ENCODE measurements around the gene COL8A2. TPM values are rescaled to one million over a fixed set of nuclear protein-coding genes. Genes with fewer than 3 reads are reported as not detected.

Gene COL8A2
- 1.6 and 3.3 TPM in 2 replicates for total RNA-seq

DNA sequence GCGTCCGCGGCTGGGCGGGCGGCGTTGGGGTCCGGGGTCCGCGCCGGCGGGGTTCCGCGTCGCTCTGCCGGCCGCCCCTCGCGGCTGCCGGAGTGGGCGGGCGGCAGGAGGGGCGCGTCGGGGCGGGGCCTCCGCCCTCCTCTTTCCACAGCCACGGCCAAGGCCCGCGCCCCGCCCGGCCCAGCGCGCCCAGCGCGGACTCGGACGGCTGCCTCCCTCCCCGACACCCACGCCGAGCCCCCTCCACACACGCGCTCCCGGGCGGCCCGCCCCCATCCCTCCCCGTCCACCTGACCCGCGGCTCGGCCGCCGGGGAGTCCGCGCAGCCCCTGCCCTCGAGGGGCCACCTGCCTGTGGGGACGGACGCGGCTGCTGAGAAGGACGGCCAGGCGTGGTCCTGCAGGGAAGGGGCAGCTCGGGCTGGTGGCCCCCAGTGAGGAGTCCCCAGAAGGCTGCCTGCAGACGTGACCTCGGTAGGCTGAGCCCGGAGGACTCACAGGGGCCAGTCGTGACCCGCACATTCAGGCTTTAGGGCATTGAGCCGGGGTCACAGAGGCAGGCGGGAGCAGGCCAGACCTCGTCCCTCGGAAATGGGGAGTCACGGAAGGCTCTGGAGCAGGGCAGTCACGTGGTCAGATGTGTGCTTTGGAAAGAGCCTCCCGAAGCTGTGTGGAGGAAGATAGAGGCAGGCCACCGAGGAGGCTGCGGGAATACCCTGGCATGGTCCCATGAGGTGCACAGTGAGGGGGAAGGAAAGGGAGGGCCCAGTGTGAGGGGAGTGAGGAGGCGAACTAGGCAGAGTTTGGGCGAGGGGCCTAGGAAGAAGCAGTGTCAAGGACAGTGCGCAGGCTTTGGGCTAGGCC, at the start of gene COL8A2:
TSS of gene COL8A2 (minus strand) at position 94 of the 863 bp plus-strand sequence. CDS start 24,980 bp downstream, outside the sequence.
- no peak for DNase-seq (ENCODE audit: low read depth)

DNA sequence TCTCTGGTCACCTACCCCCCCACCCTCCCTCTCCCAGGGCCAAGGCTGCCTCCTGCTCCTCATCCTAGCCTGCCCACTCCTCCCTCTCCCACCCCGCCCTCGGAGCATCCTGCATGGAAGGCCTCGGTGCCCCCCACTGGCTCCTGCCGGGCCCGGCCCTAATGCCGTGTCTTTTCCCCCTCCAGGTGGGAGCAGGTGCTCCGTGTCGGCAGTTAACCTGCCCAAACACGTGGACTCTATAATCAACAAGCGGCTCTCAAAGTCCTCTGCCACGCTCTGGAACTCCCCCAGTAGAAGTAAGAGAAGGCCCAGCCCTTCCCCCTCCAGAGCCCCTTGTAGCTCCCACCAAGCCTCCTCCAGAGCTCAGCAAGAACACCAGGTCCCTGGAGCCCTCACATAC, 49.7 kb upstream of the COL8A2 start:
- DNase-seq (ENCODE audit: low read depth) (no peak), FAIRE-seq (no peak)
- TF ChIP-seq, protein P1, sequence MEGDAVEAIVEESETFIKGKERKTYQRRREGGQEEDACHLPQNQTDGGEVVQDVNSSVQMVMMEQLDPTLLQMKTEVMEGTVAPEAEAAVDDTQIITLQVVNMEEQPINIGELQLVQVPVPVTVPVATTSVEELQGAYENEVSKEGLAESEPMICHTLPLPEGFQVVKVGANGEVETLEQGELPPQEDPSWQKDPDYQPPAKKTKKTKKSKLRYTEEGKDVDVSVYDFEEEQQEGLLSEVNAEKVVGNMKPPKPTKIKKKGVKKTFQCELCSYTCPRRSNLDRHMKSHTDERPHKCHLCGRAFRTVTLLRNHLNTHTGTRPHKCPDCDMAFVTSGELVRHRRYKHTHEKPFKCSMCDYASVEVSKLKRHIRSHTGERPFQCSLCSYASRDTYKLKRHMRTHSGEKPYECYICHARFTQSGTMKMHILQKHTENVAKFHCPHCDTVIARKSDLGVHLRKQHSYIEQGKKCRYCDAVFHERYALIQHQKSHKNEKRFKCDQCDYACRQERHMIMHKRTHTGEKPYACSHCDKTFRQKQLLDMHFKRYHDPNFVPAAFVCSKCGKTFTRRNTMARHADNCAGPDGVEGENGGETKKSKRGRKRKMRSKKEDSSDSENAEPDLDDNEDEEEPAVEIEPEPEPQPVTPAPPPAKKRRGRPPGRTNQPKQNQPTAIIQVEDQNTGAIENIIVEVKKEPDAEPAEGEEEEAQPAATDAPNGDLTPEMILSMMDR (IDR thresholded peaks at IDR 0.05; ENCODE audit: insufficient read depth, low read length, severe bottlenecking) = no peak
- Histone ChIP-seq H3K27me3 (ENCODE audit: control insufficient read depth, insufficient read depth, low read length) (no peaks in the 10 kb centered on the region), H3K4me3 (ENCODE audit: low read depth, low read length) (no peak overlapping the region), H3K36me3 (ENCODE audit: control insufficient read depth, insufficient read depth, low read length) (peaks cover 67% of the 10 kb centered on the region)

More for the DNA sequence above, at the start of gene COL8A2:
- no peaks in the 10 kb centered on the region for H3K36me3 ChIP-seq (ENCODE audit: control insufficient read depth, insufficient read depth, low read length)
- FAIRE-seq = no peak
- TF ChIP-seq, protein P1 (IDR thresholded peaks at IDR 0.05; ENCODE audit: insufficient read depth, low read length, severe bottlenecking) = no peak
- H3K27me3 ChIP-seq (ENCODE audit: control insufficient read depth, insufficient read depth, low read length) = peaks cover 5% of the 10 kb centered on the region
- peak within 1 kb of the TSS; percentile 21 for H3K4me3 ChIP-seq (ENCODE audit: low read depth, low read length)

DNA sequence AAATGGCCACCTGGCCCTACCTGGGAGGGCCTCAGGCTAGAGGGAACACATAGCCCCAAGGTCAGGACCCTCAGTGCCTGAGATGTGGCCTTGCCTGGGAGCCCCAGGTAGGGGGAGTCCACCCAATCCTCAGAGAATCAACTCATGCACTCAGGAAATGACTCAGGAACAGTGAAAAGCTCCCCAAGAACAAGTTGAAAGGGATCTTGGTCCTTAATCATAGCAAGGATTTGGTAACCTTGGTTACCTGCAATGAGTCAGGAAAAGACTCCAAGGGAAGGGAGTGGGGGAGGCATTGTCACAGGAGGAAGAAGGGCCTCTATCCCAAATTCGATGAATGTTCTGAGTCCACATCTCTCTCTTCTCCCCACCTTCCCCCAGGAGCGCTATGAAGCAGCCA, 48.0 kb upstream of the COL8A2 start:
- DNase-seq (ENCODE audit: low read depth) (peak; percentile 98), FAIRE-seq (no peak)

DNA sequence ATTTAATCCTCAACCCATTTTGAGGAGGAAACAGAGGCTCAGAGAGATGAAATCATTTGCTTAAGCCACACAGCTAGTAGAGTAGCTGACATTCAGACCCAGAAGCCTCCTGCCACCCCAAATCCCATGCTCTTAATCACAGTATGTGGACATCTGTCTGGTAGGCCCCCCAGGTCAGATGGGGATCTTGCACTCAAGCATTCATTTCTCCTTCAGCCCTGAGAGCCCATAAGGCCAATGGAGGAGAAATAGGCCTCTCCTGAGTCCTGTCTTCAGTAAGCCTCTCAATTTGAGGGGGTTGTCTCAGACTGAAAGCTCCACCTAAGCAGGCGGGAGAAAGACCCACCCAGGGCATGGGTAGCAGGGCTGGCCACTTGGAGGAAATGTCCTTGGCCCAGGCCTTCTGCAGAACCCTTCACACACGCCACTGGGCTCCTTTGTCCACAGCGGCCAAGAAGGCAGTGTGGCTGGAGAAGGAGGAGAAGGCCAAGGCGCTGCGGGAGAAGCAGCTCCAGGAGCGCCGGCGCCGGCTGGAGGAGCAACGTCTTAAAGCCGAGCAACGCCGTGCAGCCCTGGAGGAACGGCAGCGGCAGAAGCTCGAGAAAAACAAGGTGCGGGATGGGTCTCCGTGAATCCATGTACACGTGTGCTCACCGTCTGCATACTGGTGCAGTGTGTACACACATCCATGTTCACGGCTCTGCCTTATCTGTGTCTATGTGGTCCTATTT, 47.2 kb upstream of the COL8A2 start:
- peaks cover 51% of the 10 kb centered on the region for H3K36me3 ChIP-seq (ENCODE audit: control insufficient read depth, insufficient read depth, low read length)

More for the DNA sequence above, 48.0 kb upstream of the COL8A2 start:
- H3K36me3 ChIP-seq (ENCODE audit: control insufficient read depth, insufficient read depth, low read length) = peaks cover 53% of the 10 kb centered on the region
- TF ChIP-seq, protein P1 (IDR thresholded peaks at IDR 0.05; ENCODE audit: insufficient read depth, low read length, severe bottlenecking) = no peak
- H3K4me3 ChIP-seq (ENCODE audit: low read depth, low read length) = no peak overlapping the region
- H3K27me3 ChIP-seq (ENCODE audit: control insufficient read depth, insufficient read depth, low read length) = no peaks in the 10 kb centered on the region

DNA sequence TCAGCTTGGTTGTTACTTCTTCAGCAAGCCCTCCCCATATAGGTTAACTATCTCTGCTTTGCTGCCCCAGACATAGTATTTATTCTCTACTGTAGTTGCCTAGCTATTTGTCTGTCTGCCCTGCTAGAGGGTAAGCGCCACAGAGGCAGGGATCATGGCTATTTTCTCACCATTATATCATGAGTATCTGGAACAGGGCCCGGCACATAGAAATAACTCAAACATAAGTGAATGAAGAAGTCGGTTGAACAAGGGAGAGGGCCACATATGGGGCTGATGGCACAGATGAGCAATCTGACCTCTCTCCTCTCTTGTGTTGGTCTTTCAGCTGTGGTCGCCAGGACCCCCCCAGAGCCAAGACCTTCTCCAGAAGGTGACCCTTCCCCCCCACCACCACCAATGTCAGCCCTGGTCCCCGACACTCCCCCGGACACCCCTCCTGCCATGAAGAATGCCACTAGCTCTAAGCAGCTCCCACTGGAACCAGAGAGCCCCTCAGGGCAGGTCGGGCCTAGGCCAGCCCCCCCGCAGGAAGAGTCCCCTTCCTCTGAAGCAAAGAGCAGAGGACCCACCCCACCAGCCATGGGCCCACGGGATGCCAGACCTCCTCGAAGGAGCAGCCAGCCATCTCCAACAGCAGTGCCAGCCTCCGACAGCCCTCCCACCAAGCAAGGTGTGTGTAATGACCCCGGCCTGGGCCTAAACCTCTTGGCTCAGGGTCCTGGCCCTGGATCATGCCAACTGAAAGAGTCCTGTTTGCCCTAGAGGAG, 45.8 kb upstream of the COL8A2 start:
- FAIRE-seq = no peak
- Histone ChIP-seq H3K36me3 (ENCODE audit: control insufficient read depth, insufficient read depth, low read length) (peaks cover 41% of the 10 kb centered on the region), H3K4me3 (ENCODE audit: low read depth, low read length) (no peak overlapping the region), H3K27me3 (ENCODE audit: control insufficient read depth, insufficient read depth, low read length) (no peaks in the 10 kb centered on the region)
- no peak for DNase-seq (ENCODE audit: low read depth)
- TF ChIP-seq, protein P1 (IDR thresholded peaks at IDR 0.05; ENCODE audit: insufficient read depth, low read length, severe bottlenecking) = no peak

More for the DNA sequence above, 47.2 kb upstream of the COL8A2 start:
- TF ChIP-seq, protein P1 (IDR thresholded peaks at IDR 0.05; ENCODE audit: insufficient read depth, low read length, severe bottlenecking) = no peak
- H3K27me3 ChIP-seq (ENCODE audit: control insufficient read depth, insufficient read depth, low read length) = no peaks in the 10 kb centered on the region
- no peak for FAIRE-seq
- no peak overlapping the region for H3K4me3 ChIP-seq (ENCODE audit: low read depth, low read length)
- DNase-seq (ENCODE audit: low read depth) = no peak
